ENCODE results near the gene TBC1D4.

Gene TBC1D4

DNA sequence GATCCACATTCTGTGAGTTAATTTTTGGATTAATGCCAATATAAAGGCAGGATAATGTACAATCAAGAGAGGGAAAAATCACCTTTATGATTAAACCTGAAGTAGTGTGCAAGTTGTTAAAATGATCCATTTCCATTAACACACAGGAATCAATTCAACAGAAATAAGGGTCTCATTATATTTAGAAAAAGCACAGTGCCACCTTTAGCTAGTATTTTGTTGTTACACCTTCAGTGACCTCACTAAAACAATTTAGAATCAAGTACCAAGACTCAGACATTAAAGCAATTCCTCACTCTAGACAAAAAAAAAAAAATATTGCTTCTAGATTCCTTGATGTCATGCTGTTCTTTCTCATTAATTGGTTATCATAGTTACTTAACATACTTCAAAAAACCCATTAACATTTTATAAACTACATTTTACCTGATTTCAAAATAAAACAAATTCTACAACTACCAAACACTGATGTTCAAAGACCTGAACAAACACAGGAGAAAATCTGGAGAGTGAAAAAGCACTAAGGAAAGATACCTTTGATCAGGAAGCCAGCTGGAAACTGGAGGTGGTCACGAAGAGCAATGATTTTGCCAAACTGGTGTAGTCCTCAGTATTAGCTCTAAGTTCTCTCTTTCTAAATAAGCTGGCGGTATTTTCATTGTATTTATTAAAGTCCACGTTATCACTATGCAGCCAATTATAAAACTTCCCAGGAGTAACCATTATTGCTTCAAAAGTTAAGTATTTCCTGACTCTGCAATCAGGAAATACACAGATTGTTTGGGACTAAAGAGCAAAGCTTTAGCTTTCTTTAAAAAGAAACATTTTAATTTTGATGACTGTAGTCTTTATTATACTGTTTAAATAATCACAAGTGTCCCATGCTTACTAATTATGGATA, 115.3 kb downstream of the TBC1D4 start:
- peak overlapping the region; percentile 35 for H3K4me3 ChIP-seq (ENCODE audit: low read depth, low read length)
- TF ChIP-seq CTCF (IDR thresholded peaks at IDR 0.05; ENCODE audit: low read depth, low read length), result no peak

DNA sequence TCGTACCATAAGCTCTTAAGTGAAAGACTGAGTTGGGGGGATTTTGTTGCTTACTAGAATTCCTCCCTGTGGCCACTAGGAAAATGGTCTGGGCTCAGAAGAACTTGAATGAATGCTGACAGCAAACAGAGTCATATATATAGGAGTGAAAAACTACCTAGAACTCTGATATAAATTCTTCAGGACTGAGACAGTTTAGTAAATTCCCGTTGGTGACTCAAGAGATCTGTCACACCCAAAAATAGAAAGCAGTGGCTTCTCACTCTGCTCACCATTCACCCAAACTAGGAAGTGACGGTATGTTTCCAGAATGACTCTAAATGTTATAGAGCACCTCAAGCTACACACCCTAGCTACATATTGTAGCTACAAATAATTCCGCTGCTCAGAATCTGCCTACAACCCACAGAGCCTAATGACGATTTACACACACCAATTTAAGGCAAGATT, 116.2 kb downstream of the TBC1D4 start:
- TF ChIP-seq CTCF (IDR thresholded peaks at IDR 0.05; ENCODE audit: low read depth, low read length), result peak; percentile 13; the same call in 1 of the 2 replicates
- peak overlapping the region; percentile 35 for H3K4me3 ChIP-seq (ENCODE audit: low read depth, low read length)

- TF ChIP-seq CTCF (IDR thresholded peaks at IDR 0.05; ENCODE audit: low read depth, low read length), result no peak
- no peak overlapping the region for H3K4me3 ChIP-seq (ENCODE audit: low read depth, low read length)
Observed at GRCh38 chr13:75364131-75364713, 117.7 kb downstream of the TBC1D4 start.

- no peak overlapping the region for H3K4me3 ChIP-seq (ENCODE audit: low read depth, low read length)
- no peak for TF ChIP-seq CTCF (IDR thresholded peaks at IDR 0.05; ENCODE audit: low read depth, low read length)
Observed at GRCh38 chr13:75363371-75363770, 118.6 kb downstream of the TBC1D4 start.

GRCh38 chr13:75362026-75362425, 119.9 kb downstream of the TBC1D4 start:
- H3K4me3 ChIP-seq (ENCODE audit: low read depth, low read length), result no peak overlapping the region
- no peak for TF ChIP-seq CTCF (IDR thresholded peaks at IDR 0.05; ENCODE audit: low read depth, low read length)

GRCh38 chr13:75360170-75360569, 121.8 kb downstream of the TBC1D4 start:
- no peak overlapping the region for H3K4me3 ChIP-seq (ENCODE audit: low read depth, low read length)
- TF ChIP-seq CTCF (IDR thresholded peaks at IDR 0.05; ENCODE audit: low read depth, low read length), result no peak

DNA sequence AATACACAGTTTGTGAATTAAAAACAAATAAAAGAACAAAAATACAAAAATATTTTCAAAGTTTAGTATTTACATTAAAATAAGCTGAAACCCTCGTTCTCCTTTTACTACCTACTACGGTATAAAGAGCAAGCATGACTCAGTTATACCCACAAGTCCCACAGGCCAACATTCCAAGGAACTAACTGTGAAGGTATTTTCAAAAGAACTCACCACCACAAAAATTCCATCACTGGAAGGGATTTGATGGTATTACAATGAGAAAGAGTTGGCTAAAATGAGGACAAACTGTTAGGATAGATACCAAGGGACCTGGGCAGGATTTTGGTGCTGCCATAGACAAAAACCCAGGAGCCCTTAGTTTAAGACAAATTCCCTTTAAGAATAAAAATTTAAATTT, 122.7 kb downstream of the TBC1D4 start:
- TF ChIP-seq CTCF (IDR thresholded peaks at IDR 0.05; ENCODE audit: low read depth, low read length), result no peak
- H3K4me3 ChIP-seq (ENCODE audit: low read depth, low read length), result no peak overlapping the region

Data from WI38 (cell line).